ENCODE data around the gene AIFM3.
"Not testable (repeated sequence)": the region's sequence is repeated elsewhere in the genome, so short reads cannot be mapped to it uniquely, and the experiment has no call there.

Gene AIFM3

GRCh38 chr22:20940904-20941385 lies 26.1 kb upstream of the AIFM3 start:
- no peak for DNase-seq (ENCODE audit: low read depth)

- DNase-seq (ENCODE audit: low read depth), result not testable (repeated sequence)
Observed at GRCh38 chr22:20942203-20942902, 24.7 kb upstream of the AIFM3 start.

- DNase-seq (ENCODE audit: low read depth), result no peak
Observed at GRCh38 chr22:20943104-20943933, 23.7 kb upstream of the AIFM3 start.

GRCh38 chr22:20944042-20944441 lies 23.0 kb upstream of the AIFM3 start:
- no peak for DNase-seq (ENCODE audit: low read depth)

GRCh38 chr22:20945578-20945934 lies 21.5 kb upstream of the AIFM3 start:
- DNase-seq (ENCODE audit: low read depth), result no peak

- DNase-seq (ENCODE audit: low read depth), result no peak
Observed at GRCh38 chr22:20946080-20946986, 20.7 kb upstream of the AIFM3 start.

GRCh38 chr22:20946991-20947390 lies 20.1 kb upstream of the AIFM3 start:
- DNase-seq (ENCODE audit: low read depth), result no peak

- DNase-seq (ENCODE audit: low read depth), result no peak
Observed at GRCh38 chr22:20948450-20948849, 18.6 kb upstream of the AIFM3 start.

GRCh38 chr22:20948989-20949388 lies 18.1 kb upstream of the AIFM3 start:
- no peak for DNase-seq (ENCODE audit: low read depth)

- DNase-seq (ENCODE audit: low read depth), result no peak
Observed at GRCh38 chr22:20949698-20950183, 17.3 kb upstream of the AIFM3 start.

- no peak for DNase-seq (ENCODE audit: low read depth)
Observed at GRCh38 chr22:20951151-20951931, 15.7 kb upstream of the AIFM3 start.

- no peak for DNase-seq (ENCODE audit: low read depth)
Observed at GRCh38 chr22:20951932-20952380, 15.1 kb upstream of the AIFM3 start.

GRCh38 chr22:20952544-20953341 lies 14.3 kb upstream of the AIFM3 start:
- DNase-seq (ENCODE audit: low read depth), result no peak

GRCh38 chr22:20953342-20953608 lies 13.8 kb upstream of the AIFM3 start:
- DNase-seq (ENCODE audit: low read depth), result no peak

GRCh38 chr22:20953668-20954500 lies 13.2 kb upstream of the AIFM3 start:
- no peak for DNase-seq (ENCODE audit: low read depth)

- DNase-seq (ENCODE audit: low read depth), result no peak
Observed at GRCh38 chr22:20955548-20955947, 11.5 kb upstream of the AIFM3 start.

- no peak for DNase-seq (ENCODE audit: low read depth)
Observed at GRCh38 chr22:20956258-20957101, 10.6 kb upstream of the AIFM3 start.

GRCh38 chr22:20957102-20957682 lies 9.9 kb upstream of the AIFM3 start:
- no peak for DNase-seq (ENCODE audit: low read depth)

Measured in activated T-cell treated with anti-CD3 and anti-CD28 coated beads for 48 hours (primary cell).